Body of pancreas (tissue), 4 donors: ENCODE data around the gene CRYBA2. TPM values are rescaled to one million over a fixed set of nuclear protein-coding genes. Genes with fewer than 3 reads are reported as not detected.

ENCODE experiments used
- ATAC-seq: fragments of 150-250 bp; one replicate; pipeline ENCODE4 v1.9.1; 2016
- DNase-seq, 4 donors: peaks; one replicate each; pipeline ENCODE4 v3.0.0-alpha.2; 2019
- H3K27ac ChIP-seq, 4 donors: fragments of 200-600 bp; sonication (generic); 1 replicate in 3 of 4; 2 replicates in 1 of 4; pipeline versions ENCODE4 v1.5.1 to v1.6.1; 2016 to 2019; ENCODE audit warnings: mild to moderate bottlenecking in 1 of 4, mixed read lengths in 1 of 4, moderate library complexity in 1 of 4
- H3K27me3 ChIP-seq, 2 donors: fragments of 200-600 bp; sonication (generic); one replicate each; pipeline ENCODE4 v1.6.0; 2016; ENCODE audit warnings: mild to moderate bottlenecking in 1 of 2
- H3K36me3 ChIP-seq, 2 donors: fragments of 200-600 bp; sonication (generic); replicated peaks in 1 of 2; 2 replicates each; pipeline ENCODE4 v1.5.1; 2016; ENCODE audit warnings: low read depth in 2 of 2; ENCODE audit not compliant: insufficient read depth in 1 of 2
- H3K4me1 ChIP-seq: fragments of 200-600 bp; sonication (generic); one replicate; pipeline ENCODE4 v1.6.0; 2016
- H3K4me3 ChIP-seq, 2 donors: fragments of 200-600 bp; sonication (generic); 1 replicate in 1 of 2; 2 replicates in 1 of 2; pipeline ENCODE4 v1.5.1; 2016 to 2019
- H3K9me3 ChIP-seq, 3 donors: fragments of 200-600 bp; sonication (generic); 1 replicate in 2 of 3; 2 replicates in 1 of 3; pipeline ENCODE4 v1.5.1; 2016
- CTCF ChIP-seq, 7 experiments: fragments of 450-650 bp in 4 of 7; fragments of 200-600 bp in 3 of 7; sonication (generic) in 3 of 7; IDR thresholded peaks; one replicate each; pipeline ENCODE4 v1.5.1; 2016 to 2019; ENCODE audit warnings: antibody characterized with exemption in 7 of 7
- POLR2A ChIP-seq, 3 donors: fragments of 450-650 bp; IDR thresholded peaks; one replicate each; pipeline ENCODE4 v1.6.1; 2016; ENCODE audit warnings: antibody characterized with exemption in 3 of 3, mild to moderate bottlenecking in 2 of 3
- WGBS, 2 donors: methylation state at CpG; one replicate each; pipeline ENCODE4 v1.1.5; 2017; 5-methylcytosine and 5-hydroxymethylcytosine counted together
- intact Hi-C: fragments of 100-400 bp; cut with DNase I; formaldehyde crosslinking; loops from one replicate; pipeline ENCODE4 v1.15.1; 2023
- total RNA-seq, 2 donors: library from RNA; depleted of rRNA; stranded (reverse); fragments of >200 nt; gene quantifications; one replicate each; pipeline ENCODE4 v1.1.0, GENCODE V29; 2016

Gene CRYBA2
- total RNA-seq, 2 donors from 2014 or later: 23.1 to 26.4 TPM

- ATAC-seq (no peak), DNase-seq (peak in 2 of 4 donors; percentile 22 to 31)
- H3K27ac ChIP-seq: peak overlapping the region in 3 of 4 donors; percentile 97 to 99 (median 98)
- peaks cover 70% of the 10 kb centered on the region for H3K4me1 ChIP-seq
- H3K27me3 ChIP-seq: peaks cover 0 to 1% of the 10 kb centered on the region in 2 donors
- TF ChIP-seq CTCF (IDR thresholded peaks at IDR 0.05) (no peak), POLR2A (IDR thresholded peaks at IDR 0.05) (no peak)
- no peak overlapping the region for H3K4me3 ChIP-seq
- 35 to 48% methylated on average over 8 to 10 of the region's 10 CpGs for WGBS, 2 donors
- no peaks in the 10 kb centered on the region for H3K36me3 ChIP-seq
- H3K9me3 ChIP-seq: no peaks in the 10 kb centered on the region
- intact Hi-C loops: no loop called here
These were observed 6.0 kb upstream of the CRYBA2 start for GRCh38 chr2:218999021-218999880.

GRCh38 chr2:218998414-218999002 lies 5.3 kb upstream of the CRYBA2 start:
- H3K27ac ChIP-seq: peak overlapping the region; percentile 19 to 99 (median 82)
- H3K9me3 ChIP-seq: no peaks in the 10 kb centered on the region
- no peaks in the 10 kb centered on the region for H3K36me3 ChIP-seq
- WGBS, 2 donors: 29 to 37% methylated on average over 11 to 12 of the region's 12 CpGs
- peak in 2 of 4 donors; percentile 27 to 35 for DNase-seq
- H3K4me1 ChIP-seq: peaks cover 78% of the 10 kb centered on the region
- no peak overlapping the region for H3K4me3 ChIP-seq
- TF ChIP-seq CTCF (IDR thresholded peaks at IDR 0.05) (no peak), POLR2A (IDR thresholded peaks at IDR 0.05) (peak in 1 of 3 donors; percentile 27)
- peaks cover 0 to 9% of the 10 kb centered on the region in 2 donors for H3K27me3 ChIP-seq
- ATAC-seq: no peak
- intact Hi-C loops: no loop called here

GRCh38 chr2:218997731-218998130 lies 4.5 kb upstream of the CRYBA2 start:
- WGBS, 2 donors: 8% methylated on average over 2 of the region's 2 CpGs; no CpG with 5 or more reads in 1 of the 2 donors

GRCh38 chr2:218996937-218997336 lies 3.7 kb upstream of the CRYBA2 start:
- Histone ChIP-seq H3K9me3 (no peaks in the 10 kb centered on the region), H3K27ac (peak overlapping the region; percentile 95 to 99 (median 98)), H3K4me1 (peaks cover 72% of the 10 kb centered on the region), H3K36me3 (no peaks in the 10 kb centered on the region), H3K4me3 (no peak overlapping the region), H3K27me3 (peaks cover 0 to 22% of the 10 kb centered on the region in 2 donors)
- 20 to 23% methylated on average over 4 of the region's 4 CpGs for WGBS, 2 donors
- no peak for TF ChIP-seq CTCF (IDR thresholded peaks at IDR 0.05)
- TF ChIP-seq POLR2A (IDR thresholded peaks at IDR 0.05): no peak
- peak; percentile 59 to 82 (median 80) for DNase-seq
- intact Hi-C loops: no loop called here
- peak; percentile 4 for ATAC-seq

More at GRCh38 chr2:218997731-218998130, 4.5 kb upstream of the CRYBA2 start:
- no peak for TF ChIP-seq CTCF (IDR thresholded peaks at IDR 0.05)
- no peak for TF ChIP-seq POLR2A (IDR thresholded peaks at IDR 0.05)
- no peaks in the 10 kb centered on the region for H3K9me3 ChIP-seq
- intact Hi-C loops: no loop called here
- ATAC-seq (no peak), DNase-seq (peak in 1 of 4 donors; percentile 21)
- H3K27ac ChIP-seq: peak overlapping the region; percentile 19 to 99 (median 96)
- peaks cover 0 to 15% of the 10 kb centered on the region in 2 donors for H3K27me3 ChIP-seq
- no peak overlapping the region for H3K4me3 ChIP-seq
- no peaks in the 10 kb centered on the region for H3K36me3 ChIP-seq
- peaks cover 78% of the 10 kb centered on the region for H3K4me1 ChIP-seq
